CD8-positive, alpha-beta memory T cell (primary cell): ENCODE results near the gene GRID2. TPM values are rescaled to one million over a fixed set of nuclear protein-coding genes. Genes with fewer than 3 reads are reported as not detected.

ENCODE experiments used
- CTCF ChIA-PET: fragments of 350-600 bp; sonication (Branson Sonifier 250); formaldehyde crosslinking; loops from one replicate; lab custom pipeline; 2021; ENCODE audit warnings: antibody characterized with exemption; lab: Charles Lee
- POLR2A ChIA-PET: fragments of 350-600 bp; sonication (Branson Sonifier 250); formaldehyde crosslinking; loops from one replicate; lab custom pipeline; 2021; ENCODE audit warnings: antibody characterized with exemption; lab: Charles Lee
- DNase-seq, 5 donors: peaks; one replicate each; pipeline versions ENCODE4 v3.0.0 to v3.0.0-alpha.2; 2020 to 2022; ENCODE audit warnings: mixed read lengths in 1 of 5
- H3K27ac ChIP-seq: one replicate; pipeline ENCODE4 v1.7.0; 2013; ENCODE audit warnings: low read depth, mild to moderate bottlenecking, low read length, moderate library complexity
- H3K27me3 ChIP-seq: 2 replicates; pipeline ENCODE4 v1.7.0; 2013; ENCODE audit warnings: low read length, mild to moderate bottlenecking; ENCODE audit not compliant: insufficient read depth, poor library complexity, severe bottlenecking
- H3K36me3 ChIP-seq: 2 replicates; pipeline ENCODE4 v1.7.0; 2013; ENCODE audit warnings: mild to moderate bottlenecking, low read length, moderate library complexity; ENCODE audit not compliant: insufficient read depth
- H3K4me1 ChIP-seq: 2 replicates; pipeline ENCODE4 v1.7.0; 2013; ENCODE audit warnings: mild to moderate bottlenecking, low read length, moderate library complexity; ENCODE audit not compliant: insufficient read depth
- H3K4me3 ChIP-seq: 2 replicates; pipeline ENCODE4 v1.7.0; 2013; ENCODE audit warnings: mild to moderate bottlenecking, low read length
- H3K9me3 ChIP-seq: 2 replicates; pipeline ENCODE4 v1.7.0; 2013; ENCODE audit warnings: mild to moderate bottlenecking, low read length
- H3K27ac Mint-ChIP-seq, 8 donors: one replicate each; pipeline ENCODE4 v1.8.0; 2020 to 2021; ENCODE audit warnings: mixed read lengths in 8 of 8, mild to moderate bottlenecking in 6 of 8, inconsistent platforms in 3 of 8, moderate library complexity in 3 of 8
- H3K27me3 Mint-ChIP-seq, 2 donors: one replicate each; pipeline ENCODE4 v1.8.0; 2020 to 2021; ENCODE audit warnings: mixed read lengths in 2 of 2, mild to moderate bottlenecking in 1 of 2, moderate library complexity in 1 of 2
- H3K36me3 Mint-ChIP-seq, 3 donors: one replicate each; pipeline ENCODE4 v1.8.0; 2020 to 2021; ENCODE audit warnings: mixed read lengths in 3 of 3, inconsistent platforms in 1 of 3, mild to moderate bottlenecking in 1 of 3
- H3K4me1 Mint-ChIP-seq, 3 donors: one replicate each; pipeline ENCODE4 v1.8.0; 2020 to 2021; ENCODE audit warnings: mixed read lengths in 3 of 3, inconsistent platforms in 1 of 3, mild to moderate bottlenecking in 1 of 3
- H3K4me3 Mint-ChIP-seq, 7 donors: one replicate each; pipeline ENCODE4 v1.8.0; 2020 to 2021; ENCODE audit warnings: mixed read lengths in 7 of 7, mild to moderate bottlenecking in 6 of 7, moderate library complexity in 4 of 7, inconsistent platforms in 2 of 7
- H3K9me3 Mint-ChIP-seq, 5 donors: one replicate each; pipeline ENCODE4 v1.8.0; 2020 to 2022; ENCODE audit warnings: mixed read lengths in 5 of 5, mild to moderate bottlenecking in 3 of 5, moderate library complexity in 2 of 5, inconsistent platforms in 1 of 5
- polyA plus RNA-seq: library from polyadenylated mRNA; unstranded; fragments of 300-500 nt; fragmentation: Illumina TruSeq; gene quantifications from one replicate; pipeline ENCODE4 v1.2.3, GENCODE V29; 2021
- total RNA-seq, 2 experiments: library from RNA; stranded (reverse); gene quantifications; one replicate each; pipeline ENCODE4 v1.2.3, GENCODE V29; 2021

Gene GRID2
- not detected for total RNA-seq
- polyA plus RNA-seq, result not detected

DNA sequence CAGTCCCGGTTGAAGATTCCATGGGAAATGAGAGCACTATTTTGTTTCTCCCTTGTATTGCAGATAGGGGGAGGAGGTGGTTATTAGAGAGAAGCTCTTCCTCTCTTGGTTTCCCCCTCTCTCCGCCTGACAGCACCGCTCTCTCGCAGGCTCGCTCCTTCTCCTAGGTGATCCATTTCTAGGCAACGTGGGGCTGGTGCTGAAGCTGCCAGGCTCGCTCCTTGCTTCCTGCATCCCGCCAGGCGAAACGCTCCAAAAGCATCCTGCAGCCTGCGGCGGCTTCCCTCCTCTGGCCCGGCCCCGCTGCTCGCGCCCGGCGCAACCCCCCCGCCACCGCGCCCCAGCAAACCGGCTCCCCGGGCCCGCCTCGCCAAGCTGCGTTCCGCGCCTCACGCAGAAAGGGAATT is at the start of gene GRID2:
TSS of gene GRID2 (plus strand) at position 346 of the 407 bp plus-strand sequence.
- Mint-ChIP-seq H3K36me3 (no peaks in the 10 kb centered on the region), H3K27me3 (peaks cover 9 to 21% of the 10 kb centered on the region in 2 donors), H3K27ac (no peak within 1 kb of the TSS), H3K9me3 (peaks cover 0 to 13% (median 5%) of the 10 kb centered on the region in 5 donors), H3K4me1 (no peaks in the 10 kb centered on the region), H3K4me3 (no peak within 1 kb of the TSS)
- Histone ChIP-seq H3K9me3 (no peaks in the 10 kb centered on the region), H3K4me3 (no peak within 1 kb of the TSS), H3K4me1 (no peaks in the 10 kb centered on the region), H3K27me3 (no peaks in the 10 kb centered on the region), H3K36me3 (no peaks in the 10 kb centered on the region), H3K27ac (no peak within 1 kb of the TSS)
- ChIA-PET CTCF (no interaction called here), POLR2A (no interaction called here)
- DNase-seq, result no peak

DNA sequence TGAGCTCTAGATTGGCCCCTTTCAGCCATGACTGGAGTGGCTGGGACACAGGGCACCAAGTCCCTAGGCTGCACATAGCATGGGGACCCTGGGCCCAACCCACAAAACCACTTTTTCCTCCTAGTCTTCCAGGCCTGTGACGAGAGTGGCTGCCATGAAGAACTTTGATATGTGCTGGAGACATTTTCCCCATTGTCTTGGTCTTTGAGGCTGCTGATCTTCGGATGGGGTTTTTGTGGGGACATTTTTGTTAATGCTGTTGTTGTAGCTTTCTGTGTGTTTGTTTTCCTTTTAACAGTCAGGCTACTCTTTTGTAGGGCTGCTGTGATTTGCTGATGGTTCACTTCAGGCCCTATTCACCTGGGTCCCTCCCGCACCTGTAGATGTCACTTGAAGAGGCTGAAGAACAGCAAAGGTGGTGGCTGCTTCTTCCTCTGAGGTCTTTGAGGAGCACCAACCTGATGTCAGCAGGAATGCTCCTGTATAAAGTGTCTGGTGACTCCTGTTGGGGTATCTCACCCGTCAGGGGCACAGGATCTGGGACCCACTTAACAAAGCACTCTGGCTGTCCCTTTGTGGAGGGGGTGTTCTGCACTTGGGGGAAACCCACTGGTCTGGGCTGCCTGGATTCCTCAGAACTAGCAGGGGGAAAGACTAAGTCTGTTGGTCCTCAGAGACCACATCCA is 49.6 kb upstream of the GRID2 start:
- Mint-ChIP-seq H3K9me3 (peaks cover 5 to 28% (median 16%) of the 10 kb centered on the region in 5 donors), H3K36me3 (no peaks in the 10 kb centered on the region), H3K27me3 (no peaks in the 10 kb centered on the region), H3K4me1 (no peaks in the 10 kb centered on the region), H3K4me3 (no peak overlapping the region), H3K27ac (no peak overlapping the region)
- H3K9me3 ChIP-seq, result no peaks in the 10 kb centered on the region
- CTCF ChIA-PET, result no interaction called here
- POLR2A ChIA-PET, result no interaction called here
- no peaks in the 10 kb centered on the region for H3K36me3 ChIP-seq
- no peak overlapping the region for H3K27ac ChIP-seq
- no peak for DNase-seq
- H3K4me3 ChIP-seq, result no peak overlapping the region
- no peaks in the 10 kb centered on the region for H3K27me3 ChIP-seq
- H3K4me1 ChIP-seq, result no peaks in the 10 kb centered on the region

DNA sequence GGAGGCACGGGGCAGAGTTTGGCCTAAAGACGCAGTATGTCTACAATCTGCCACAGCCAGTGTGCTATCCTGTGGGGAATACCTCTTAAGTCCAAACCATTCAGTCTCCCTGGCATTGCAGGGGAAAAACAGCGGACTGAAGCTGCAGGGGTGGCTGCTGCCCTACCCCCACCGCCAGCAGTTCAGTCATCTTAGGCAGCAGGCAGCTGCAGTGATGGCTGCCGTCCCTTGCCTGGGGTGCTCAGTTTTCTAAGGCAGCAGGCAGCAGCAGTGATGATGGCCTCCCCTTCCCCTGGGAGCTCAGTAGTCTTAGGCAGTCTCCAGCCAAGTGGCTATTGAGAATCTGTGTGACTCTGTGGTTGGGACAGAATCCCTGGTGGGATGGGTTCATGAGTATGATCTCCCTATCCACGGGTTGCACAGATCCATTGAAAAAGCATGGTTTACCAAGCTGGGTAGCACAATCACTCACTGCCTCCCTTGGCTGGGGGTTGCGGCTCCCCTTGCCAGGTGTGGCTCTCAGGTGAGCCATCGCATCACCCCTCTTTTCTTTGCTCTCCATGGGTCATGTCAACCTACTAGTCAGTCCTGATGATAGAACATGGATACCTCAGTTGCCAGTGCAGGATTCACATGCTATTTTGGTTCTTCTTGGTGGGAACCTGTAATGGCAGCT is 48.9 kb upstream of the GRID2 start:
- no peak overlapping the region for H3K27ac ChIP-seq
- H3K36me3 ChIP-seq, result no peaks in the 10 kb centered on the region
- no peaks in the 10 kb centered on the region for H3K9me3 ChIP-seq
- H3K4me3 Mint-ChIP-seq, result no peak overlapping the region
- peaks cover 5 to 31% (median 16%) of the 10 kb centered on the region in 5 donors for H3K9me3 Mint-ChIP-seq
- no peaks in the 10 kb centered on the region for H3K36me3 Mint-ChIP-seq
- H3K27me3 Mint-ChIP-seq, result no peaks in the 10 kb centered on the region
- ChIA-PET POLR2A (no interaction called here), CTCF (no interaction called here)
- H3K4me1 ChIP-seq, result no peaks in the 10 kb centered on the region
- DNase-seq, result no peak
- no peaks in the 10 kb centered on the region for H3K27me3 ChIP-seq
- no peaks in the 10 kb centered on the region for H3K4me1 Mint-ChIP-seq
- no peak overlapping the region for H3K4me3 ChIP-seq
- H3K27ac Mint-ChIP-seq, result no peak overlapping the region

DNA sequence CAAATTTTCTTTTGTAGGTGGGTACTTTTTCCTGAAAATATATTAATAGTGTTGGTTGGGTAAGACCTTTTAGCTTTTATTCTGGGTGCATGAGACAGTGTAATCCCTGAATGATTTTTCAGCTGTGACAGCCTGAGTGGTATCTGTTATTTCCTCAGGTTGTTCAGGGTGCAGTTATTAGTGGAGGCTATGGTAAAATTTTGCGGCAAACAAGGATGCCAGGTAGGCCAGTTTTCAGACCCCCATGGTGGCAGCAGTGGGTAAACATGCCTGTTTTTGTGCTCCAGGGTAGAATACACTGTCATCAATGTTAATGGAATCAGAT is 47.9 kb upstream of the GRID2 start:
- H3K4me1 Mint-ChIP-seq, result no peaks in the 10 kb centered on the region
- H3K27me3 Mint-ChIP-seq, result no peaks in the 10 kb centered on the region
- ChIA-PET POLR2A (no interaction called here), CTCF (no interaction called here)
- H3K27ac ChIP-seq, result no peak overlapping the region
- DNase-seq, result no peak
- H3K36me3 ChIP-seq, result no peaks in the 10 kb centered on the region
- no peaks in the 10 kb centered on the region for H3K4me1 ChIP-seq
- no peak overlapping the region for H3K27ac Mint-ChIP-seq
- no peak overlapping the region for H3K4me3 ChIP-seq
- no peaks in the 10 kb centered on the region for H3K9me3 ChIP-seq
- H3K9me3 Mint-ChIP-seq, result peaks cover 5 to 29% (median 16%) of the 10 kb centered on the region in 5 donors
- H3K27me3 ChIP-seq, result no peaks in the 10 kb centered on the region
- H3K4me3 Mint-ChIP-seq, result no peak overlapping the region
- H3K36me3 Mint-ChIP-seq, result no peaks in the 10 kb centered on the region

DNA sequence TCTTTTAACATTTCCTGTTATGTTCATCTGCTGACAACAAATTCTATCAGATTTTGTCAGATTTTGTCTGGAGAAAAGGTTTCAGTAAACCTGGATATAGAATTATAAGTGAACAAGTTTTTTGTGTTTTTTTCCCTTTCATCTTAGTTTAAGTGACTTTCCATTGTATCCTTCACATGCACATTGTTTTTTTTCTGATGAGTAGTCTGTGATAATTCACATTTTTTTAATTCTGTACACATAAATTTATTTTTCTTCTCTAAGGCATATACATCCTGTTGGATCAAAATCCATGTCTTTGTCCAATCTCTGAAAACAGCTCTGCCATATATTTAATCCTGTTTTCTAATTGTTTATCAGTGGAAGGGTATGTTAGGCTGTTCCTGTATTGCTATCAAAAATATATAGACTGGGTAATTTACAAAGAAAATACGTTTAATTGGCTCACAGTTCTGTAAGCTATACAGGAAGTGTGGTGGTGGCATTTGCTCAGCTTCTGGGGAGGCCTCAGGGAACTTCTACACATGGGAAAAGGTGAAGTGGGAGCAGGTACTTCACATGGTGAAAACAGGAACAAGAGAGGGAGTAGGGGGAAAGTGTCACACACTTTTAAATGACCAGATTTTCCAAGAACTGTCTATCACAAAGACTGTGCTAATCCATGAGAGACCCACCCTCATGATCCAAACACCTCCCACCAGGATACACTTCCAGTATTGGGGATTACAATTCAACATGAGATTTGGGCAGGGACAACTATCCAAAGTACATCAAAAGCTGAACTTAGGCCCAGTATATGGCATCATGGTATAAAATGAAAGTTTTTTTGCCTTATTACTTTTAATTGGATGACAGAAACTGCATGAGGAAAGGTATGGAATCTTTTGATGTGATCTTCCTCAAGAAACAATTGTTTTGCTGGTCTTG is 45.6 kb upstream of the GRID2 start:
- POLR2A ChIA-PET, result no interaction called here

DNA sequence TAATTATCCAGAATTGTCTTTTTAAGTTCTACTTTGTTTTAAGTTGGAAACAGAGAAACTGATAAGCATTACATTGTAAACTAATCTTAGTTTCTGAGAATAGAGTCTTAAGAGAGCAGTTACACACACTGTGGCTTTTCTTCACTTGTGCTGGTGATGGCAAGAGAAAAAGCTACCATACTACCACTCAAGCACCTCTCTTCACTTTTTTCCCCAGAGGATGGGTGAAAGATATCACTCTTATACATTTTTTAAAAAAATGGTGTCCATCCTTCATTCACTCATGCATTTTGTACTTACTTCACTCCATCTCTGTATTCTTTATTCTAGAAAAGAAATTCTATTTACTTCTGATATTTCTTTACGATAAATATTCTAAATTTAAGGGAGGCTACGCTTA is 42.5 kb upstream of the GRID2 start:
- no peaks in the 10 kb centered on the region for H3K36me3 ChIP-seq
- H3K4me1 ChIP-seq, result no peaks in the 10 kb centered on the region
- H3K4me3 ChIP-seq, result no peak overlapping the region
- Mint-ChIP-seq H3K4me1 (no peaks in the 10 kb centered on the region), H3K27ac (no peak overlapping the region), H3K9me3 (peaks cover under 1 to 19% (median 8%) of the 10 kb centered on the region in 5 donors), H3K4me3 (no peak overlapping the region), H3K36me3 (no peaks in the 10 kb centered on the region), H3K27me3 (no peaks in the 10 kb centered on the region)
- ChIA-PET POLR2A (no interaction called here), CTCF (no interaction called here)
- no peak for DNase-seq
- no peaks in the 10 kb centered on the region for H3K9me3 ChIP-seq
- H3K27ac ChIP-seq, result no peak overlapping the region
- no peaks in the 10 kb centered on the region for H3K27me3 ChIP-seq

More for the DNA sequence above, 45.6 kb upstream of the GRID2 start:
- H3K9me3 ChIP-seq, result no peaks in the 10 kb centered on the region
- no peak for DNase-seq
- no peaks in the 10 kb centered on the region for H3K4me1 ChIP-seq
- H3K27ac Mint-ChIP-seq, result no peak overlapping the region
- CTCF ChIA-PET, result no interaction called here
- no peaks in the 10 kb centered on the region for H3K36me3 ChIP-seq
- no peak overlapping the region for H3K4me3 ChIP-seq
- H3K27me3 Mint-ChIP-seq, result no peaks in the 10 kb centered on the region
- H3K9me3 Mint-ChIP-seq, result peaks cover 1 to 23% (median 7%) of the 10 kb centered on the region in 5 donors
- H3K4me3 Mint-ChIP-seq, result no peak overlapping the region
- H3K27me3 ChIP-seq, result no peaks in the 10 kb centered on the region
- no peaks in the 10 kb centered on the region for H3K36me3 Mint-ChIP-seq
- no peak overlapping the region for H3K27ac ChIP-seq
- no peaks in the 10 kb centered on the region for H3K4me1 Mint-ChIP-seq

DNA sequence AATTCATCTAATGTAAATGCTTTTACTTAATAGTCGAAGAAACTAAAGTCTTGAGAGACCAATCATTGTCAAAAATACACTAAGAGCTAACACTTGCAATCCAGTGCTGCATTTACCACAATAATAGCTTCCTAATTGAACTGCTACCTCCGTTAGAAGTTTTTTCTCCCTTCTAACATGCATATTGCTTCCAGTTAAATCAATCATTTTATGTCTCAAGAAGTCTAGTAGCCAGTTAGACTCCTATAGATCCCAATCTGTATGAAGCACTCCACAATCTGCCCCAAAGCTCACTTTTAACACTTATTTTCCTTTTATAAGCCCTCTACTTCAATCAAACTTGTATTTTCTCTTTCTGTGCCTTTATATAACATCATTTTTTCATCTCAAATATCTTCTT is 41.4 kb upstream of the GRID2 start:
- CTCF ChIA-PET, result no interaction called here
- Mint-ChIP-seq H3K27me3 (no peaks in the 10 kb centered on the region), H3K4me3 (no peak overlapping the region), H3K36me3 (no peaks in the 10 kb centered on the region), H3K4me1 (no peaks in the 10 kb centered on the region), H3K27ac (no peak overlapping the region), H3K9me3 (peaks cover 0 to 19% (median 6%) of the 10 kb centered on the region in 5 donors)
- Histone ChIP-seq H3K27me3 (no peaks in the 10 kb centered on the region), H3K36me3 (no peaks in the 10 kb centered on the region), H3K27ac (no peak overlapping the region), H3K4me1 (no peaks in the 10 kb centered on the region), H3K9me3 (no peaks in the 10 kb centered on the region), H3K4me3 (no peak overlapping the region)
- no peak for DNase-seq
- POLR2A ChIA-PET, result no interaction called here

DNA sequence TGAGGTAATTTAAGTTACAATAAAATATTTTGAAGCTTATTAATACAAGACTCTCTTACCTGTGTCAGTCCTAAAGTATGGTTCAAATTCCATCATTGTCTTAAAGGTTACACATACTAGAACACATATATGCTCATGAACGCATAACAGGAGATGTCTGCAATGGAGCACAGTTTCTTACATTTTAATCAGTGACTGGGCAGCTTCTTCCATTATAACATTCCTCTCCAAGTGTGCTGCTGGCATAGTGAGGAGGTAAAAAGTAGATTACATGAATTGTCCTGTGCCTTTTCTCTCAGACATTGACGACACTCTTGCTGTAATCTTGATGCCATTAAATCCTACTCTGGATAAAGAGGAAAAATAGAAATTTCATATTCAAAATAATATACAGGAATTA is 40.8 kb upstream of the GRID2 start:
- Histone ChIP-seq H3K9me3 (no peaks in the 10 kb centered on the region), H3K27me3 (no peaks in the 10 kb centered on the region), H3K4me3 (no peak overlapping the region), H3K4me1 (no peaks in the 10 kb centered on the region), H3K36me3 (no peaks in the 10 kb centered on the region), H3K27ac (no peak overlapping the region)
- H3K9me3 Mint-ChIP-seq, result peaks cover 0 to 13% (median 6%) of the 10 kb centered on the region in 5 donors
- POLR2A ChIA-PET, result no interaction called here
- no peak overlapping the region for H3K4me3 Mint-ChIP-seq
- H3K36me3 Mint-ChIP-seq, result no peaks in the 10 kb centered on the region
- H3K27ac Mint-ChIP-seq, result no peak overlapping the region
- CTCF ChIA-PET, result no interaction called here
- H3K27me3 Mint-ChIP-seq, result no peaks in the 10 kb centered on the region
- no peak for DNase-seq
- no peaks in the 10 kb centered on the region for H3K4me1 Mint-ChIP-seq
